A549 (cell line): Measurements from ENCODE around the gene TRNAU1AP. TPM values are rescaled to one million over a fixed set of nuclear protein-coding genes. Genes with fewer than 3 reads are reported as not detected.
"Not testable (repeated sequence)": the region's sequence is repeated elsewhere in the genome, so short reads cannot be mapped to it uniquely, and the experiment has no call there.

ENCODE experiments used
- ATAC-seq, 2 experiments: fragments of 200-7000 bp in 1 of 2; fragments of >200 bp in 1 of 2; cut with Nextera tagmentation in 1 of 2; cut with Tn5 transposase in 1 of 2; 3 replicates each; pipeline versions ENCODE4 v1.8.0 to v1.9.1; 2018 to 2020; ENCODE audit warnings: mild to moderate bottlenecking in 1 of 2, moderate library complexity in 1 of 2
- CTCF ChIA-PET: fragments of 300-600 bp; sonication (Branson Sonifier 250); formaldehyde crosslinking; extraction: SDS; loops from one replicate; lab custom pipeline; 2021; ENCODE audit warnings: antibody characterized with exemption, inconsistent platforms; lab: Yijun Ruan, JAX
- POLR2A ChIA-PET: fragments of 350-600 bp; formaldehyde crosslinking; extraction: SDS; loops from one replicate; lab custom pipeline; 2021; ENCODE audit warnings: antibody characterized with exemption, inconsistent platforms; lab: Yijun Ruan, JAX
- DNase-seq, 2 experiments: peaks; one replicate each; pipeline versions ENCODE4 v3.0.0 to v3.0.0-alpha.2; 2011 to 2016; ENCODE audit warnings: low read depth in 1 of 2, low spot score in 1 of 2
- FAIRE-seq: peaks from 2 replicates; lab custom pipeline; 2011; peaks lifted over from hg19 to GRCh38; lab: Jason Lieb, UNC
- H3K27ac ChIP-seq, 2 experiments: fragments of >200 bp; sonication (Bioruptor Twin); formaldehyde crosslinking; 3 replicates each; pipeline ENCODE4 v1.5.1; 2016 to 2017
- H3K4me1 ChIP-seq: fragments of >200 bp; sonication (Bioruptor Twin); formaldehyde crosslinking; 3 replicates; pipeline ENCODE4 v1.6.1; 2016
- H3K4me2 ChIP-seq: fragments of >200 bp; sonication (Bioruptor Twin); formaldehyde crosslinking; 3 replicates; pipeline ENCODE4 v1.6.1; 2016
- H3K4me3 ChIP-seq: fragments of >200 bp; sonication (Bioruptor Twin); formaldehyde crosslinking; 3 replicates; pipeline ENCODE4 v1.5.1; 2016
- H3K9me3 ChIP-seq: fragments of >200 bp; sonication (Bioruptor Twin); formaldehyde crosslinking; 3 replicates; pipeline ENCODE4 v1.6.1; 2016
- BHLHE40 ChIP-seq: IDR thresholded peaks from 2 replicates; pipeline ENCODE4 v1.6.1; 2012; ENCODE audit warnings: low read depth, low read length, inconsistent platforms
- FOSB ChIP-seq: fragments of 250-450 bp; sonication (Bioruptor Pico); IDR thresholded peaks from 2 replicates; pipeline ENCODE4 v1.5.0; 2020; ENCODE audit warnings: mild to moderate bottlenecking, moderate library complexity
- FOSL2 ChIP-seq, 2 experiments: fragments of 450-650 bp in 1 of 2; fragments of >200 bp in 1 of 2; sonication (Bioruptor Twin) in 1 of 2; formaldehyde crosslinking; IDR thresholded peaks; 2 replicates each; pipeline versions ENCODE4 v1.5.0 to v1.6.1; 2016 to 2020; ENCODE audit warnings: mild to moderate bottlenecking in 1 of 2, moderate library complexity in 1 of 2
- HOXB13 ChIP-seq: fragments of 250-450 bp; sonication (Bioruptor Pico); IDR thresholded peaks from 2 replicates; pipeline ENCODE4 v1.5.0; 2020; ENCODE audit warnings: low read depth, mild to moderate bottlenecking, moderate library complexity
- POLR2A ChIP-seq: IDR thresholded peaks from 2 replicates; pipeline ENCODE4 v1.6.1; 2012; ENCODE audit warnings: mild to moderate bottlenecking, low read length
- RCOR1 ChIP-seq: fragments of 150-350 bp; IDR thresholded peaks from 2 replicates; pipeline ENCODE4 v1.6.1; 2014; ENCODE audit warnings: antibody characterized with exemption, low read length, low read depth
- RFX5 ChIP-seq: fragments of 450-650 bp; IDR thresholded peaks from 2 replicates; pipeline ENCODE4 v1.7.1; 2014; ENCODE audit warnings: antibody characterized with exemption, mild to moderate bottlenecking, moderate library complexity
- TFCP2L1 ChIP-seq: fragments of 250-450 bp; sonication (Bioruptor Pico); IDR thresholded peaks from 2 replicates; pipeline ENCODE4 v1.5.0; 2021; ENCODE audit warnings: mild to moderate bottlenecking
- ZFP36 ChIP-seq: fragments of 450-650 bp; IDR thresholded peaks from 2 replicates; pipeline ENCODE4 v1.6.1; 2014; ENCODE audit warnings: borderline replicate concordance; ENCODE audit not compliant: partially characterized antibody
- ZNF302 ChIP-seq: fragments of 250-450 bp; sonication (Bioruptor Pico); IDR thresholded peaks from 2 replicates; pipeline ENCODE4 v1.9.0; 2021; ENCODE audit warnings: inconsistent platforms, mild to moderate bottlenecking, moderate library complexity
- WGBS: methylation state at CpG from one replicate; pipeline ENCODE4 v1.1.6; 2017; ENCODE audit errors: missing lambda C conversion rate; 5-methylcytosine and 5-hydroxymethylcytosine counted together
- polyA plus RNA-seq, 4 experiments: library from polyadenylated mRNA; depleted of rRNA in 3 of 4; stranded (reverse); fragments of >200 nt; fragmentation: RNase III in 1 of 4; extraction: RNeasy Plus Mini Kit Qiagen cat#74134 plus additional on column Dnase treatment in 1 of 4; gene quantifications; 2 replicates in 3 of 4; 3 replicates in 1 of 4; pipeline ENCODE4 v1.2.3, GENCODE V29; 2011 to 2017
- TF ChIP-seq, protein P1 (sequence below): fragments of 450-650 bp; IDR thresholded peaks from 2 replicates; pipeline ENCODE4 v1.6.1; 2014; ENCODE audit warnings: antibody characterized with exemption
- TF ChIP-seq, protein P2 (sequence below): fragments of 250-450 bp; sonication (Bioruptor Pico); IDR thresholded peaks from 2 replicates; pipeline ENCODE4 v1.5.0; 2020; ENCODE audit warnings: low read depth, mild to moderate bottlenecking, moderate library complexity

TRNAU1AP gene
- polyA plus RNA-seq, 2 of the 4 experiments (the other 2 are of a cell fraction), result 14.5 to 23.8 TPM

DNA sequence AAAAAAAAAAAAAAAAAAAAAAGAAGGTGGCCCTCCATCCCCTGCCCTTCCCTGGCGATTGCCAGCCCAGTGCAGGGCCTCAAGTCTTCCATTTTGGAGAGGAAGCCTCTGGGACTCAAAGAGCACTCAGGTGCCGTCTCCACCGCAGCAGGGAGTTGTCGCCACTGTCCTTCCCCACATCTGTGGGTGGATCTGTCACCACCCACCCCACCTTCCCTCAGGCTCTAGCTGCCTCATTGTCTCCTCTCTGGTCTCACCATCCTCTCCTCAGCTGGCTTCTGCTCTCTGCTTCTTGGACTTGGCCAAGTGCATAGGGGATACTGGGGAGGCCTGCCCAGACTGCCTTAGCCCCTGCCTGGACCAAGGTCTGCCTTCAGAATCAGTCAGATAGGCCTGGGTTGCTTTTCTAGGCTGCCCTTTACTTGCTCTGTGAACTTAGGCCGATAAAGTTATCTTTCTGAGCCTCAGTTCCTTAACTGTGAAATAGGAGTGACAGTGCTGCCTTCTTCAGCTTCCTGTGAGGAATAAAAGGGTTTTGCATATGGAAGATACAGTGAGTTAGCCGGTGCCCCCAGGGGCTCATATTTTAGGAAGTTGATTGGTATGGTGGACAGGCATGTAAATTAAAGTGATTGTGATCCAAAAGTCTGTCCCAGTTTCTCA, 31.3 kb upstream of the TRNAU1AP start:
- DNase-seq (no peak), ATAC-seq (no peak), FAIRE-seq (no peak)
- TF ChIP-seq BHLHE40, result no peak
- no peak for TF ChIP-seq RCOR1
- no peak for TF ChIP-seq FOSB (CRISPR knock-in tag)
- no peak for TF ChIP-seq HOXB13 (CRISPR knock-in tag)
- TF ChIP-seq, protein P1, sequence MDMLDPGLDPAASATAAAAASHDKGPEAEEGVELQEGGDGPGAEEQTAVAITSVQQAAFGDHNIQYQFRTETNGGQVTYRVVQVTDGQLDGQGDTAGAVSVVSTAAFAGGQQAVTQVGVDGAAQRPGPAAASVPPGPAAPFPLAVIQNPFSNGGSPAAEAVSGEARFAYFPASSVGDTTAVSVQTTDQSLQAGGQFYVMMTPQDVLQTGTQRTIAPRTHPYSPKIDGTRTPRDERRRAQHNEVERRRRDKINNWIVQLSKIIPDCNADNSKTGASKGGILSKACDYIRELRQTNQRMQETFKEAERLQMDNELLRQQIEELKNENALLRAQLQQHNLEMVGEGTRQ, result no peak
- TF ChIP-seq FOSL2 (IDR thresholded peaks at IDR 0.05), result no peak
- no peak for TF ChIP-seq FOSL2 (CRISPR knock-in tag; IDR thresholded peaks at IDR 0.05)
- TF ChIP-seq, protein P2, sequence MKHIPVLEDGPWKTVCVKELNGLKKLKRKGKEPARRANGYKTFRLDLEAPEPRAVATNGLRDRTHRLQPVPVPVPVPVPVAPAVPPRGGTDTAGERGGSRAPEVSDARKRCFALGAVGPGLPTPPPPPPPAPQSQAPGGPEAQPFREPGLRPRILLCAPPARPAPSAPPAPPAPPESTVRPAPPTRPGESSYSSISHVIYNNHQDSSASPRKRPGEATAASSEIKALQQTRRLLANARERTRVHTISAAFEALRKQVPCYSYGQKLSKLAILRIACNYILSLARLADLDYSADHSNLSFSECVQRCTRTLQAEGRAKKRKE (CRISPR knock-in tag), result no peak
- no peak for TF ChIP-seq POLR2A
- TF ChIP-seq ZFP36, result no peak
- TF ChIP-seq TFCP2L1 (CRISPR knock-in tag), result no peak
- no peak for TF ChIP-seq ZNF302 (CRISPR knock-in tag)
- no peak overlapping the region for H3K4me3 ChIP-seq
- H3K27ac ChIP-seq, result 0 out of 6 replicates have a peak overlapping the region, but pooled peaks of 1 of the 2 experiments have one; percentile 41
- POLR2A ChIA-PET, result no interaction called here
- CTCF ChIA-PET, result interaction anchor here (1.0 kb wide), 1 partner anchor 162 kb away, joined by 3 read pairs; no protein-coding TSS in a partner anchor
- no peaks in the 10 kb centered on the region for H3K9me3 ChIP-seq
- peaks cover 40% of the 10 kb centered on the region for H3K4me1 ChIP-seq
- no peak overlapping the region for H3K4me2 ChIP-seq
- WGBS, result 96% methylated on average over 6 of the region's 6 CpGs

DNA sequence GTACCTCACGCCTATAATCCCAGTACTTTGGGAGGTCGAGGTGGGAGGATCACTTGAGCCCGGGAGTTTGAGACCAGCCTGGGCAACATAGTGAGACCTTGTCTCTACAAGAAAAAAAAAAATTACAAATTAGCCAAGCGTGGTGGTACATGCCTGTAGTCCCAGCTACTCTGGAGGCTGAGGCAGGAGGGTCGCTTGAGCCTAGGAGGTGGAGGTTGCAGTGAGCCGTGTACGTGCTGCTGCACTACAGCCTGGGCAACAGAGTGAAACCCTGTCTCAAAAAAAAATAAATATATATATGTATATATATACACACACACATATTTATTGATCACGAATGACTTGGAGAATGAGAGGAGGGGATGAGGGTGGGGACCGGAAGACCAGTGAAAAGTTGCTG, 30.3 kb upstream of the TRNAU1AP start:
- CTCF ChIA-PET, result interaction anchor here (0.6 to 4.0 kb wide), 2 partner anchors 58 to 81 kb away, joined by 3 to 22 read pairs; no protein-coding TSS in a partner anchor
- POLR2A ChIA-PET, DNase-seq: not testable (repeated sequence)

DNA sequence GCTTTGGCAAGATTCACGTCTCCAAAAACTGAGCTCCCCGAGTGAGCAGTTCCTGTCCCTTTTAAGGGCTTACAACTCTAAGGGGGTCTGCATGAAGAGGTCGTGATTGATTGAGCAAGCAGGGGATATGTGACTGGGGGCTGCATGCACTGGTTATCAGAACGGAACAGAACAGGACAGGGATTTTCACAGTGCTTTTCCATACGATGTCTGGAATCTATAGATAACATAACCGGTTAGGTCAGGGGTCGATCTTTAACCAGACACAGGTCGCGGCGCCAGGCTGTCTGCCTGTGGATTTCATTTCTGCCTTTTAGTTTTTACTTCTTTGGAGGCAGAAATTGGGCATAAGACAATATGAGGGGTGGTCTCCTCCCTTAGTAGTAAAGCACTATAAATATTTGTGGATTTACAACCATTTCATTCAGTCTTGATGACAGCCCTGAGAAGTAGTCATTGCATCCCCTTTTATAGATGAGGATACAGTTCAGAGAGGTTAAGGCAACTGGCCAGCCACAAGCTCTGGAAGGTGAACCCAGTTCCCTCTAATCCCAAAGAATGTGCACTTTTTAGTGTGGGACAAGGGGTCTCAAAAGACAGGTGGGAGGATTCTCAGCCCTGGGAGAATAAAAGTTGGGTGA, 27.8 kb upstream of the TRNAU1AP start:
- POLR2A ChIA-PET, H3K4me3 ChIP-seq, FAIRE-seq, H3K9me3 ChIP-seq, ATAC-seq, H3K4me2 ChIP-seq, DNase-seq: not testable (repeated sequence)
- peak overlapping the region in 1 of 2 experiments; percentile 62; a peak in 2 of 6 replicates for H3K27ac ChIP-seq
- CTCF ChIA-PET, result interaction anchor here (1.6 to 4.0 kb wide), 2 partner anchors 78 to 115 kb away, joined by 5 to 22 read pairs; no protein-coding TSS in a partner anchor
- WGBS, result 89% methylated on average over 10 of the region's 10 CpGs
- peaks cover 23% of the 10 kb centered on the region for H3K4me1 ChIP-seq

More for the DNA sequence above, 30.3 kb upstream of the TRNAU1AP start:
- WGBS, result 95% methylated on average over 9 of the region's 9 CpGs
- H3K4me2 ChIP-seq, ATAC-seq, H3K27ac ChIP-seq, FAIRE-seq, H3K4me3 ChIP-seq, H3K9me3 ChIP-seq: not testable (repeated sequence)
- H3K4me1 ChIP-seq, result peaks cover 38% of the 10 kb centered on the region

DNA sequence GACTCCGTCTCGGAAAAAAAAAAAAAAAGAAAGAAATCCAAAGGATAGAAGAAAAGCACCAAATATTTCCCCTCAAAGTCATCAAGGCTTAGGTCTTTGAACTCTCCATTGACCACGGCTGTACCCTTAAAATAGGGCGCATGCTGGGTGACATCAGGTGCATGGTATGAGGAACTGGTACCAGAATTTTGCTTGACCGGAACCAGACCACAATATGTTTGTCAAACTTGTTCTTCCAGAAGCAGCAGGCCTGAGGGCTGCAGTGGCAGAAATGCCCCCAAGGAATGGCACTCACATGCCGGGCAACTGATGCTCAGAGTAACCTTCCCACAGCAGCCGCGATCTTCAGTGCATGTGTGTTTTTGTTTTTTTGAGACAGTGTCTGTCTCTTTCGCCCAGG, 26.0 kb upstream of the TRNAU1AP start:
- 63% methylated on average over 9 of the region's 9 CpGs for WGBS
- peak overlapping the region; percentile 31 to 62; a peak in 3 of 6 replicates for H3K27ac ChIP-seq
- TF ChIP-seq FOSL2 (IDR thresholded peaks at IDR 0.05) (no peak), FOSL2 (CRISPR knock-in tag; IDR thresholded peaks at IDR 0.05) (0 out of 2 replicates have a peak, but pooled peaks have one; percentile 10), RFX5 (no peak)
- TF ChIP-seq, all 56 proteins: peak for 1
- Histone ChIP-seq H3K9me3 (no peaks in the 10 kb centered on the region), H3K4me2 (peak overlapping the region; percentile 31; the same call in 1 of the 3 replicates), H3K4me1 (peaks cover 19% of the 10 kb centered on the region), H3K4me3 (no peak overlapping the region)
- peak; percentile 62 to 75; a peak in 5 of 6 replicates for ATAC-seq
- ChIA-PET POLR2A (no interaction called here), CTCF (no interaction called here)
- DNase-seq, result peak in 1 of 2 experiments; percentile 54
- FAIRE-seq, result no peak
